Muscle of back (tissue), 11 donors: ENCODE results near the gene LRP1B. TPM values are rescaled to one million over a fixed set of nuclear protein-coding genes. Genes with fewer than 3 reads are reported as not detected.
A peak's percentile ranks its signal among the peaks of the same experiment; 100 is the strongest.
"Not testable (repeated sequence)": the region's sequence is repeated elsewhere in the genome, so short reads cannot be mapped to it uniquely, and the experiment has no call there.

Experiments used
- DNase-seq, 3 donors: peaks; one replicate each; pipeline versions ENCODE4 v3.0.0 to v3.0.0-alpha.2; 2013
- polyA plus RNA-seq, 10 donors: library from polyadenylated mRNA; unstranded; fragments of 120-200 nt; gene quantifications; one replicate each; pipeline ENCODE4 v1.2.1, GENCODE V29; 2013; ENCODE audit not compliant: insufficient read length in 10 of 10

The LRP1B gene
- polyA plus RNA-seq, 10 donors, result 0.94 to 2.8 (median 1.9) TPM

DNA sequence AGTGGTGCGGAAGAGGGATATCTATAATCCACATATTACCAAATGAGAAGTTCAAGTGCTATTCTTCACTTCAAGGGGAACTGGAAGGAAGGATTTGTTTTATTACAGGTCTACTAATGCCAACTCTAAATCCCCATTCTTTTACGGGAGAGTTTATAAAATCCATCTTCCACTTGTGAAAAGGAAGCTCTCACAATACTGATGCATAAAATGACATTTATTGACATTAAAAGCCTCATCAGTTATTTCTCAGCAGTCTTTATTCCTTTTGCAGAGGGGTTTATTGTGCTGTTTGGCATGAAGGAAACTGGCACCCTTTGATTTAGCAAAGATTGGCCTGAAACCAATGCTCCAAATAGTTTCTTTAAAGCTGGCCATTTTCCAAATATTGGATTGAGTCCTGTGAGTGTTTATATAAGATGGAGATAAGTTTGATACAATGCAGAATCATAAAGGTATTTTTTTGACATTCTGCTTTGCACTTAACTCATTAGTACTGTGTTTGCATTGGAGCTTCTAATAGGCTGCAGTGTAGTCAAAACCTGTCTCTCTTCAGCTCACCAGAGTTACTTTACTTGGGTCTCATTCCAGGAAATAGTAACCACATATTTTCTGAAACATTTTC lies 26.6 kb downstream of the LRP1B start:
- DNase-seq, result no peak

DNA sequence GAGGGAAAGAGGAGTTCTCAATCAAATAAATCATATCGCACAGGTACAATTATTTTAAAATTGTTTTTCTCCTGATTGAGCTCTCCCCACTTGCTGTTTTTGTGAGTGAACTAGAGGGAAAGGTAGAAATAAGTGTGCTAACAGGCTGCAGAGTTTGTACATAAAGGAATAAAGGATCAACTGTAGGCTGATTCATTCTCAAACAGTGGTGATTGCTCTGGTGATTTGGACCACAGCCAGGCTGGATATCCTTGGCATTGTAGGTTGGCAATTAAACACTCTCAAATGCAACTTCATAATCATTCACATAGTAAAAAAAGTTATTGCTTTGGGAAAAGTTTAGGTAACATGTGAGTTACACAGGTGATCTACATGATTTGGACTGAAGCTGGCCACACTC lies 29.8 kb downstream of the LRP1B start:
- DNase-seq, result no peak

GRCh38 chr2:142100139-142100873 lies 30.5 kb downstream of the LRP1B start:
- no peak for DNase-seq

- no peak for DNase-seq
These were observed 33.1 kb downstream of the LRP1B start for GRCh38 chr2:142097711-142098110.

DNA sequence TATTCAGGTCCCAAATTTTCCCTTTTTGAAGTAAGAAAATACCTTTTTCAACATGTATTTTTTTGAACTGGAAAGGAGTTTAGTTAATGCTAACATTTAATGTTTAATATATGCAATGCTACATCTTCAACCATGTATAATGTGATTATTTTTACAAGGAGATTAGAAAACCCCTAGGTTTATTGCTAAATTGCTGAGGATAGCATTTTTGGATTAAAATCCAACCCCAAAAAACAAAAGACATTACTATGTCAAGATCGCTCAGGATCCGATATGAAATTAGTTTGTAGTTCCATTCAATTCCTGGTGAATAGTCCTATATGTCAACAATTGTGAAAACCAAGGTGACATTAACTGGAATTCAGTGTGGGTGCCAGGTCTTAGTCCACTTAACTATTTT lies 35.2 kb downstream of the LRP1B start:
- no peak for DNase-seq

DNA sequence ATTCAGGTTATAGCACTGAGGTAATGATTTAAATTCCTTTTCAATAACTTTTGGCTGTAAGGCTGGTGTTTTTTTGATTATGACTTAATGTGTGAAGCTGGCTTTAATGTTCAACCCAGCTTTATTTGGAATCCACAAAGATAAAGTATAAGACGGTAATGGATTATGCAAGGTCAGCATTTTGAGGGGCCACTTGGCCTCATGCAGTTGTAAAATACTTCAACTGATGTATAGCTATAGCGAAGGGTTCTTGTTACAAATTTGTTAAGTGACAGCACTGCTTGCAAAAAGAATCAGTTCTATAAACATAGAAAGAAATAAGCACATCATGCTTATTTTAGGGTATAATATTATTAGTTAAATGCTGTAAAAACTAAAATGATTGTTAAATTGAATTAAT lies 36.6 kb downstream of the LRP1B start:
- no peak for DNase-seq

GRCh38 chr2:142088058-142088568 lies 42.7 kb downstream of the LRP1B start:
- no peak for DNase-seq

DNA sequence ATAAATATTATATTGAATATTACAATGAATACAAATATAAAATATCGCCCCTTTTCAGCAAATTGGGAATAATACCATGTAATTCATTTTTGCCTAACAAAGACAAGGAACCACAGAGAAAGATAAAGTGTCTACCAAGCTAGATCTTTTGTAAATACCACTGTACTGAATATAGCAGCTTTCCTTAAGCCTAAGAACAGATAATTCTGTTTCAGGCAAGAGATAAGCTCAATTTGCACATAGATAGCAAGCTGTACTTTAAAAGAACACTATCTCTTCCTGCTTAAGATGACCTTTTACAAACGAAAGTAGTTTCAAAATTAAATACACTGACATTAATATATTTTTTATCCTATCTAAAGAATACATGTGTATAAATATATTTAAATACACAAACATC lies 43.2 kb downstream of the LRP1B start:
- not testable (repeated sequence) for DNase-seq

GRCh38 chr2:142082368-142082767 lies 48.4 kb downstream of the LRP1B start:
- no peak for DNase-seq

- no peak for DNase-seq
These were observed 54.5 kb downstream of the LRP1B start for GRCh38 chr2:142076317-142076716.

- DNase-seq, result no peak
These were observed 55.0 kb downstream of the LRP1B start for GRCh38 chr2:142075826-142076225.

DNA sequence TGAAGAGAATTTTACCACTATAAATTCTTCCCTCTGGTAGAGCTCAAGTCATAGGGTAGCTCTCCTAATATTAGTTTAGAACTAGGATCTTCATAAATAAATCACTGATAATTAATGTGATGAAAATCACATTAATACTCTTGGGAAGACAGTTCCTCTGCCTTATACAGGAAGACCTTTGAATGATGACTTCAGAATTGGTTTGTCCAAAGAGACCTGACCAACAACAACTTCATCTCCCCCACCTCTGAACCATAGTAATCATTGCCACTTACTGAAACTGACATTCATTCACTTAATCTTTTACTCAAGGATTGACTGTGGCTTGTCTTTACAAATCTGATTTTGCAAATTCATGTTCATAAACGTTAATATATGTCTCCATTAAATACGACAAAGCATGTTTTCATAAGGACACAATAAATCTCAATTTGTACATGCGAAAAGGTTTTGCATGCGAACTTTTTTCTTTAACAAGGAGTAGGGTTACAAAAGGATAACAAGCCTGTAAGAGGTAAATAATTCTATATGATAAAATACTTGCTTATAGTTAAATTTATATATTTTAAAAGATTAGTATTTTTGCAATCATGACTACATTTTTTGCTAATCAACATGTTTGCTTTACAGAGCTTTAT lies 61.4 kb downstream of the LRP1B start:
- no peak for DNase-seq

DNA sequence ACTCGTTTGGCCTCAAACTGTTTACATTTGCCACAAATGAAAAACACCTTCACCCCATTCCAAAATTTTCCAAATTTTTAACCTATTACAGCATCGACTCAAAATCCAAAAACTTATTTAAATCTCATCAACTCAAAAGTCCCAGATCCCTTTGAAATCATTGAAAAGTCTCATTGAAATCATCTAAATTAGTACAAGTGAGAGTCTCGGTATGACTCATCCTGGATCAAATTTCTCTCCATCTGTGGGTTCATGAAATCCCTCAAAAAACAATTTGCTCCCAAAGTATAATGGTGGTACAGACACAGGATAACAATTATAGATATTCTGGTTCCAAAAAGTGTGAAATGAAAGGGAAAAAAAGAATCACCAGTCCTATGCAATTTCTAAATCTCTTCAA lies 65.1 kb downstream of the LRP1B start:
- DNase-seq, result no peak

GRCh38 chr2:142065156-142065555 lies 65.7 kb downstream of the LRP1B start:
- DNase-seq, result no peak

GRCh38 chr2:142061733-142062132 lies 69.1 kb downstream of the LRP1B start:
- DNase-seq, result no peak

DNA sequence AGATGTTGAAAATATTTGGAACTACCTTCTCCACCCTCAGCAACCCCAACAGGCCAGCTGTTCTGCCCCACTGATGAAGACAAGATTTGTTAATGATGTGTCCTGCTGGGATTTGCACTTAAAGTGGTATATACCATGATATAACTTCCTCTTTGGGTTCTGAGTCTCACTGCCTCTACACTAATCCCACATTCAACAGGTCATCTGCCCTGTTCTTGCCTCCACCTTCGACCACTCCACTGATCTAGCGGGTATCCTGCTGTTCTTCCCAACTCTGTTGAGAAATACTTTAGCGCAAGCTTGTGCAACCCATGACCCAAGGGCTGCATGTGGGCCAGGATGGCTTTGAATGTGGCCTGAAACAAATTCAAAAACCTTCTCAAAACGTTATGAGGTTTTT lies 72.7 kb downstream of the LRP1B start:
- DNase-seq, result no peak

- DNase-seq, result no peak
These were observed 74.0 kb downstream of the LRP1B start for GRCh38 chr2:142056784-142057183.

DNA sequence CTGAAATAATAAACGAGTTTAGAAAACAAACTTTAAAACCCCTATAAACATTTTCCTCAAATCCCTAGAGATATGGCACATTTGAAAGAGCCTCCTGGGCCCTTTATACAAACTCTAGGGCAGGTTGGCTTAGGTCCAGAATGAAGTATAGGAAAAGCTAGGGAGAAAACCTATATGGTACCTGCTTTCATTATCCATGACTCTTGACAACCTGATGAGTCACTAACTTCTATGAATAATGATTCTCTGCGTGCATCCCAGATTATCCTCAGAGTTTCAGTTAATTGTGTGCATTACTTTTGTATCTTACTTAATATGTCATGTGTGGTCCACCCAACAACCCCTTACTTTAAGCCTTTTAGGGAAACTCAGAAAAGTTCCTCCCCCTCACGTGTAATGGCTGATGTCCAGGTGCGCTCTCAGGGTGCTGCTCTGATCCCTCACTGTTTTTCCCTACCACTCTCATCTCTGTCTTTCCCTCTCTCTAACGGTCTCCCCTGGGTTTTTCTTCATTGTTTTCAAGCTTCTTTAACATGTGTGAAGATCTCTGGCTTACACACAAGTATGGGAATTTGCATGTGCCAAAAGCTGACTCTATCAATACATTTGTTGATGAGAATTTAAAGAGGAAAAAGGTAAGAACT lies 78.5 kb downstream of the LRP1B start:
- DNase-seq, result peak in 1 of 3 donors; percentile 22

GRCh38 chr2:142048581-142048980 lies 82.2 kb downstream of the LRP1B start:
- no peak for DNase-seq

DNA sequence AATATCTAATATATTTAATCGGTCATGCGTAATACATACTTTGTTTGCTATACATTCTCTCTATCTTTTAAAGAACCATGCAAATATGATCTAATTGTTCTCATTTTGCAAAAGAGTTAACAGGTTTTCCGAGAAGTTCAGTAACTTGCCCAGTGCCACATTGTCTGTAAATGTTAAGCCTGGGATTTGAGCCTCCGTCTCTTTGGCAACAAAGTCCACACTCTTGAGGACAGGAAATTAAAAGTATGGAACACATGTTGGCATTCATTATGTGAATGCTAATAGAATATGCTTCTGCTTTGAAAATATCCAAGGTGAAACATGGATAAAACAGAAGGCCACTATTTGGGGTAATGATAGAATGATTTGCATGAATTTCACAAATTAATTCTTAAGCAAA lies 85.2 kb downstream of the LRP1B start:
- DNase-seq, result no peak

- DNase-seq, result no peak
These were observed 86.6 kb downstream of the LRP1B start for GRCh38 chr2:142044197-142044596.

DNA sequence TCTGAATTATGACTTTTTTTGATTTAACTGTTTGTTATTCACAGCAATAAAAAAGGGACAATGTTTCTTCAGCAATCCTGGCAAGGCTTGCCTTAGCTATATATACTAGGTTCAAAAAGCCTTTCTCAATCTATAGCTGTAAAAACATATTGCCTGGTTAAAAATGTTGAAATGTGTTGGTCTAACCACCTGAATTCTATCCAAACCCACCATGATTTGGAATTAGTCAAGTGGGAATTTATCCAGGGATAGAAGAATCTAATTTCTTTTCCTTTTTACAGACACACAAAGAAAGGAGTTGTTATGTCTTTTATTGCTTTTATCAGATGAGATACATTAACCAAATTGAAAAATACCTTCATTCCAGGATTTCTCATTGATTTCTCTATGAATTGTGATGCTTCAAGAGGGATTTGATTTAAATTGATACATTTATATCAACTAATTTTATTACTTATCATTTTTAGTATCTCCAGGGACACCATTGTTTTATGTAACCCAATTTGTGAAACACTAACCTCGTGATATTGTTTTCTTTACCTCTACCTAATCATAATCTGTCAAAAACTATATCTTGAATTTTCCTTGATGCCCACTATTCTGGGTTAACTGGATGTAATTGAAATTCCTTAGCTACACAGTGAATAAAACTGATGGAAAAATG lies 88.1 kb downstream of the LRP1B start:
- no peak for DNase-seq
